Measurements from ENCODE around the gene TSPAN6. TPM values are rescaled to one million over a fixed set of nuclear protein-coding genes. Genes with fewer than 3 reads are reported as not detected.

The TSPAN6 gene
- total and polyA plus RNA-seq, 10 of the 15 experiments (the other 5 are each of a cell fraction or from before 2014, with no cell fraction given) = 0.04 to 0.23 (median 0.08) TPM; not detected in 5

DNA sequence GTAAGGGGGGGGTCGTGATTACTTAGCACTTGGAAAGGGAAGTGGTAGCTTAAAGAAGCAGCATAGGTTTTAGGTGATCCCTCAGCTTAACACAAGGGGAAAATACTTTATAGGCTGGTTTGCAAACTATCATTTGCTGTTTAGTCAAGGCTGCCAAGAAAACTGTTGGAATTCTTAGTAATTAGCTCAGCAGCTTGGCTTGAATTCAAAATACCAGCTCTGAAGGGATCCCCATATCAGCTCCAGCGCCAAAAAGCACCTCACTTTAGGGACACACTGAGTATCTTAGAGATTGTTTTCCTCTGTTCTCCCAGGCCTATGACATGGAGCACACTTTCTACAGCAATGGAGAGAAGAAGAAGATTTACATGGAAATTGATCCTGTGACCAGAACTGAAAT lies 43.0 kb downstream of the TSPAN6 start:
- no peak for ATAC-seq
- POLR2A ChIA-PET = no interaction called here

DNA sequence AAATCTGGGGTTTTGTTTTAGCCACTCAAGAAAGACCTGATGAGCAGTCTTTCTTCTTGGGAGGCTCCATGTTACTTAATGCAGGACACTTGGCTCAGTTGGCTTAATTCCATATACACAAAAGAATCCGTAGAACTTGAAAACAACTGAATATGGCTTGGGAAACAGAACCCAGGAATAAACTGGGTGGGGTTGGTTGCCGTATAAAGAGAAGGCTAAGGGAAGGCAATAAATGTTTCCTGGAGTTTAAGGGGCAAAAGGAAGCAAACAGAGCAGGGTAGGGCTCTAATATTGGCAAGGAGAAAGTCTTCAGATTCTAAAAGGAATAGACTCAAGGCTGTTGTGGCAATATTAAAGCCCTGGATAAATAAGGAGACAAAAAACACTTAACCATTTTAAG lies 43.5 kb downstream of the TSPAN6 start:
- BruUV-seq (replicated peaks) = no TSS peak
- Histone ChIP-seq H2AFZ (ENCODE audit: control insufficient read depth, low read depth, low read length) (no peak overlapping the region), H3K79me2 (ENCODE audit: control insufficient read depth, insufficient read depth, low read length) (no peaks in the 10 kb centered on the region), H3K36me3 (ENCODE audit: control insufficient read depth in 2 of 2, insufficient read depth in 2 of 2, low read length in 1 of 2) (no peaks in the 10 kb centered on the region), H3K9ac (ENCODE audit: control insufficient read depth, insufficient read depth, low read length) (no peak overlapping the region), H3K27me3 (replicated peaks in 1 of 2; ENCODE audit: control insufficient read depth in 2 of 2, insufficient read depth in 2 of 2, low read length in 1 of 2) (no peaks in the 10 kb centered on the region), H3K4me2 (ENCODE audit: control insufficient read depth, insufficient read depth) (no peak overlapping the region), H4K20me1 (ENCODE audit: control insufficient read depth, insufficient read depth) (no peaks in the 10 kb centered on the region), H3K27ac (ENCODE audit: control insufficient read depth, insufficient read depth) (no peak overlapping the region), H3K4me3 (no peak overlapping the region), H3K4me1 (ENCODE audit: control insufficient read depth, insufficient read depth, low read length) (no peaks in the 10 kb centered on the region), H3K9me3 (replicated peaks; ENCODE audit: control insufficient read depth, insufficient read depth, low read length) (no peaks in the 10 kb centered on the region)
- SMC1A ChIA-PET (ENCODE audit: uncharacterized antibody, unreplicated experiment) = no interaction called here
- no peak for DNase-seq (ENCODE audit: low read depth, low spot score)
- ATAC-seq = no peak
- in situ Hi-C loops (cut with MboI) (no loop called here), intact Hi-C loops (cut with micrococcal nuclease; ENCODE audit: unreplicated experiment) (no loop called here)
- POLR2A ChIA-PET = no interaction called here
- no peak for FAIRE-seq
- RAD21 ChIA-PET (ENCODE audit: unreplicated experiment) = no interaction called here
- CTCF ChIA-PET = no interaction called here
- 9% methylated on average over 2 of the region's 2 CpGs for whole genome bisulfite sequencing (ENCODE audit: insufficient coverage, insufficient replicate concordance, low lambda C conversion rate, missing lambda C conversion rate)
- TF ChIP-seq MTA3 (IDR thresholded peaks at IDR 0.05; ENCODE audit: borderline replicate concordance, low read length) (no peak), TCF12 (IDR thresholded peaks at IDR 0.05; ENCODE audit: low read depth, low read length) (no peak), MYC (IDR thresholded peaks at IDR 0.05; ENCODE audit: insufficient read depth, insufficient read length, insufficient replicate concordance, low read length, severe bottlenecking) (no peak), HDAC6 (IDR thresholded peaks at IDR 0.05; ENCODE audit: unreplicated experiment) (no peak), ZNF217 (IDR thresholded peaks at IDR 0.05) (no peak), SP1 (IDR thresholded peaks at IDR 0.05; ENCODE audit: low read depth, low read length) (no peak)
- TF ChIP-seq, protein P1, sequence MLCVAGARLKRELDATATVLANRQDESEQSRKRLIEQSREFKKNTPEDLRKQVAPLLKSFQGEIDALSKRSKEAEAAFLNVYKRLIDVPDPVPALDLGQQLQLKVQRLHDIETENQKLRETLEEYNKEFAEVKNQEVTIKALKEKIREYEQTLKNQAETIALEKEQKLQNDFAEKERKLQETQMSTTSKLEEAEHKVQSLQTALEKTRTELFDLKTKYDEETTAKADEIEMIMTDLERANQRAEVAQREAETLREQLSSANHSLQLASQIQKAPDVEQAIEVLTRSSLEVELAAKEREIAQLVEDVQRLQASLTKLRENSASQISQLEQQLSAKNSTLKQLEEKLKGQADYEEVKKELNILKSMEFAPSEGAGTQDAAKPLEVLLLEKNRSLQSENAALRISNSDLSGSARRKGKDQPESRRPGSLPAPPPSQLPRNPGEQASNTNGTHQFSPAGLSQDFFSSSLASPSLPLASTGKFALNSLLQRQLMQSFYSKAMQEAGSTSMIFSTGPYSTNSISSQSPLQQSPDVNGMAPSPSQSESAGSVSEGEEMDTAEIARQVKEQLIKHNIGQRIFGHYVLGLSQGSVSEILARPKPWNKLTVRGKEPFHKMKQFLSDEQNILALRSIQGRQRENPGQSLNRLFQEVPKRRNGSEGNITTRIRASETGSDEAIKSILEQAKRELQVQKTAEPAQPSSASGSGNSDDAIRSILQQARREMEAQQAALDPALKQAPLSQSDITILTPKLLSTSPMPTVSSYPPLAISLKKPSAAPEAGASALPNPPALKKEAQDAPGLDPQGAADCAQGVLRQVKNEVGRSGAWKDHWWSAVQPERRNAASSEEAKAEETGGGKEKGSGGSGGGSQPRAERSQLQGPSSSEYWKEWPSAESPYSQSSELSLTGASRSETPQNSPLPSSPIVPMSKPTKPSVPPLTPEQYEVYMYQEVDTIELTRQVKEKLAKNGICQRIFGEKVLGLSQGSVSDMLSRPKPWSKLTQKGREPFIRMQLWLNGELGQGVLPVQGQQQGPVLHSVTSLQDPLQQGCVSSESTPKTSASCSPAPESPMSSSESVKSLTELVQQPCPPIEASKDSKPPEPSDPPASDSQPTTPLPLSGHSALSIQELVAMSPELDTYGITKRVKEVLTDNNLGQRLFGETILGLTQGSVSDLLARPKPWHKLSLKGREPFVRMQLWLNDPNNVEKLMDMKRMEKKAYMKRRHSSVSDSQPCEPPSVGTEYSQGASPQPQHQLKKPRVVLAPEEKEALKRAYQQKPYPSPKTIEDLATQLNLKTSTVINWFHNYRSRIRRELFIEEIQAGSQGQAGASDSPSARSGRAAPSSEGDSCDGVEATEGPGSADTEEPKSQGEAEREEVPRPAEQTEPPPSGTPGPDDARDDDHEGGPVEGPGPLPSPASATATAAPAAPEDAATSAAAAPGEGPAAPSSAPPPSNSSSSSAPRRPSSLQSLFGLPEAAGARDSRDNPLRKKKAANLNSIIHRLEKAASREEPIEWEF (IDR thresholded peaks at IDR 0.05; ENCODE audit: insufficient replicate concordance, low read depth, low read length) = no peak
- TF ChIP-seq, protein P2, sequence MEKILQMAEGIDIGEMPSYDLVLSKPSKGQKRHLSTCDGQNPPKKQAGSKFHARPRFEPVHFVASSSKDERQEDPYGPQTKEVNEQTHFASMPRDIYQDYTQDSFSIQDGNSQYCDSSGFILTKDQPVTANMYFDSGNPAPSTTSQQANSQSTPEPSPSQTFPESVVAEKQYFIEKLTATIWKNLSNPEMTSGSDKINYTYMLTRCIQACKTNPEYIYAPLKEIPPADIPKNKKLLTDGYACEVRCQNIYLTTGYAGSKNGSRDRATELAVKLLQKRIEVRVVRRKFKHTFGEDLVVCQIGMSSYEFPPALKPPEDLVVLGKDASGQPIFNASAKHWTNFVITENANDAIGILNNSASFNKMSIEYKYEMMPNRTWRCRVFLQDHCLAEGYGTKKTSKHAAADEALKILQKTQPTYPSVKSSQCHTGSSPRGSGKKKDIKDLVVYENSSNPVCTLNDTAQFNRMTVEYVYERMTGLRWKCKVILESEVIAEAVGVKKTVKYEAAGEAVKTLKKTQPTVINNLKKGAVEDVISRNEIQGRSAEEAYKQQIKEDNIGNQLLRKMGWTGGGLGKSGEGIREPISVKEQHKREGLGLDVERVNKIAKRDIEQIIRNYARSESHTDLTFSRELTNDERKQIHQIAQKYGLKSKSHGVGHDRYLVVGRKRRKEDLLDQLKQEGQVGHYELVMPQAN (conservative IDR thresholded peaks at IDR 0.05) = no peak

More for the DNA sequence above, 43.0 kb downstream of the TSPAN6 start:
- in situ Hi-C loops (cut with MboI) = no loop called here
- FAIRE-seq = no peak
- Histone ChIP-seq H3K4me1 (ENCODE audit: control insufficient read depth, insufficient read depth, low read length) (no peaks in the 10 kb centered on the region), H3K27ac (ENCODE audit: control insufficient read depth, insufficient read depth) (no peak overlapping the region), H4K20me1 (ENCODE audit: control insufficient read depth, insufficient read depth) (no peaks in the 10 kb centered on the region), H3K4me3 (no peak overlapping the region), H3K4me2 (ENCODE audit: control insufficient read depth, insufficient read depth) (no peak overlapping the region), H3K27me3 (replicated peaks in 1 of 2; ENCODE audit: control insufficient read depth in 2 of 2, insufficient read depth in 2 of 2, low read length in 1 of 2) (no peaks in the 10 kb centered on the region), H2AFZ (ENCODE audit: control insufficient read depth, low read depth, low read length) (no peak overlapping the region), H3K9ac (ENCODE audit: control insufficient read depth, insufficient read depth, low read length) (no peak overlapping the region), H3K36me3 (ENCODE audit: control insufficient read depth in 2 of 2, insufficient read depth in 2 of 2, low read length in 1 of 2) (no peaks in the 10 kb centered on the region), H3K9me3 (replicated peaks; ENCODE audit: control insufficient read depth, insufficient read depth, low read length) (no peaks in the 10 kb centered on the region), H3K79me2 (ENCODE audit: control insufficient read depth, insufficient read depth, low read length) (no peaks in the 10 kb centered on the region)
- no TSS peak for BruUV-seq (replicated peaks)
- intact Hi-C loops (cut with micrococcal nuclease; ENCODE audit: unreplicated experiment) = no loop called here
- TF ChIP-seq FOS (IDR thresholded peaks at IDR 0.05; ENCODE audit: borderline replicate concordance, extremely low read depth, insufficient read length) (no peak), RAD21 (IDR thresholded peaks at IDR 0.05; ENCODE audit: insufficient read depth, low read depth, low read length) (no peak), KDM1A (IDR thresholded peaks at IDR 0.05; ENCODE audit: borderline replicate concordance) (no peak), ZNF217 (IDR thresholded peaks at IDR 0.05) (no peak)
- 0% methylated on average over 2 of the region's 2 CpGs for WGBS (ENCODE audit: insufficient coverage, insufficient replicate concordance, low lambda C conversion rate, missing lambda C conversion rate)
- CTCF ChIA-PET = no interaction called here
- RAD21 ChIA-PET (ENCODE audit: unreplicated experiment) = no interaction called here
- SMC1A ChIA-PET (ENCODE audit: uncharacterized antibody, unreplicated experiment) = no interaction called here
- no peak for DNase-seq (ENCODE audit: low read depth, low spot score)
